Neural cell (in vitro differentiated cells): ENCODE data around the gene TMEM134. TPM values are rescaled to one million over a fixed set of nuclear protein-coding genes. Genes with fewer than 3 reads are reported as not detected.

Experiments
- H2AFZ ChIP-seq: fragments of 200-600, 300-800 bp; sonication (generic), shearing (Covaris generic); 2 replicates; pipeline ENCODE4 v1.6.0; 2014; ENCODE audit warnings: low read depth, mild to moderate bottlenecking, antibody characterized with exemption, low read length, moderate library complexity
- H3F3A ChIP-seq: fragments of 200-600 bp; shearing (Covaris generic); 2 replicates; pipeline ENCODE4 v1.6.1; 2016; ENCODE audit warnings: mild to moderate bottlenecking, moderate library complexity, mixed read lengths, antibody characterized with exemption, low read length; ENCODE audit not compliant: insufficient read depth, poor library complexity, severe bottlenecking
- H3K27ac ChIP-seq: fragments of 200-600, 300-800 bp; sonication (generic), shearing (Covaris generic); 2 replicates; pipeline ENCODE4 v1.5.1; 2014; ENCODE audit warnings: mild to moderate bottlenecking, low read length, moderate library complexity
- H3K27me3 ChIP-seq: fragments of 300-800, 200-600 bp; sonication (generic), shearing (Covaris generic); 2 replicates; pipeline ENCODE4 v1.6.0; 2014; ENCODE audit warnings: mild to moderate bottlenecking, low read depth, low read length, moderate library complexity; ENCODE audit not compliant: insufficient read depth
- H3K36me3 ChIP-seq: fragments of 300-800, 200-600 bp; sonication (generic), shearing (Covaris generic); 2 replicates; pipeline ENCODE4 v1.5.1; 2014; ENCODE audit warnings: mild to moderate bottlenecking, antibody characterized with exemption, low read length, moderate library complexity; ENCODE audit not compliant: insufficient read depth
- H3K4me2 ChIP-seq: fragments of 300-800, 200-600 bp; sonication (generic), shearing (Covaris generic); 2 replicates; pipeline ENCODE4 v1.6.0; 2014; ENCODE audit warnings: mild to moderate bottlenecking, low read length
- H3K4me3 ChIP-seq: fragments of 300-800, 200-600 bp; sonication (generic), shearing (Covaris generic); 2 replicates; pipeline ENCODE4 v1.5.1; 2014; ENCODE audit warnings: mild to moderate bottlenecking, low read length, moderate library complexity
- H3K79me2 ChIP-seq: fragments of 200-600 bp; shearing (Covaris generic); replicated peaks from 2 replicates; pipeline ENCODE4 v1.6.0; 2014; ENCODE audit warnings: mild to moderate bottlenecking, low read length, moderate library complexity; ENCODE audit not compliant: insufficient read depth
- H3K9ac ChIP-seq: fragments of 300-800, 200-600 bp; sonication (generic), shearing (Covaris generic); 2 replicates; pipeline ENCODE4 v1.6.1; 2016; ENCODE audit warnings: mild to moderate bottlenecking, low read length, mixed read lengths
- H3K9me2 ChIP-seq: fragments of 200-600 bp; shearing (Covaris generic); 2 replicates; pipeline ENCODE4 v1.6.1; 2016; ENCODE audit warnings: mild to moderate bottlenecking, low read length, mixed read lengths; ENCODE audit not compliant: insufficient read depth
- H3K9me3 ChIP-seq: fragments of 200-600, 300-800 bp; sonication (generic), shearing (Covaris generic); 2 replicates; pipeline ENCODE4 v1.6.1; 2016; ENCODE audit warnings: mild to moderate bottlenecking, mixed run types, low read length, moderate library complexity, mixed read lengths
- H4K20me1 ChIP-seq: fragments of 200-600 bp; shearing (Covaris generic); 2 replicates; pipeline ENCODE4 v1.6.1; 2016; ENCODE audit warnings: mild to moderate bottlenecking, mixed run types; ENCODE audit not compliant: insufficient read depth
- CTCF ChIP-seq: fragments of 450-650 bp; IDR thresholded peaks from 2 replicates; pipeline ENCODE4 v1.5.1; 2014; ENCODE audit warnings: antibody characterized with exemption, mild to moderate bottlenecking, moderate library complexity; ENCODE audit not compliant: poor library complexity, severe bottlenecking
- EP300 ChIP-seq: fragments of 450-650 bp; conservative IDR thresholded peaks from 2 replicates; pipeline ENCODE4 v1.6.1; 2014; ENCODE audit warnings: antibody characterized with exemption, mild to moderate bottlenecking, moderate library complexity; ENCODE audit not compliant: poor library complexity, severe bottlenecking
- EZH2 ChIP-seq: fragments of 200-600, 300-800 bp; shearing (Covaris generic), sonication (generic); IDR thresholded peaks from 2 replicates; pipeline ENCODE4 v1.6.1; 2014; ENCODE audit warnings: antibody characterized with exemption, low read length, borderline replicate concordance, mild to moderate bottlenecking; ENCODE audit not compliant: insufficient read depth, poor library complexity, severe bottlenecking
- MXI1 ChIP-seq: fragments of 450-650 bp; conservative IDR thresholded peaks from 2 replicates; pipeline ENCODE4 v1.6.1; 2014; ENCODE audit warnings: antibody characterized with exemption, mild to moderate bottlenecking; ENCODE audit not compliant: poor library complexity, severe bottlenecking
- POLR2AphosphoS5 ChIP-seq: IDR thresholded peaks from 2 replicates; pipeline ENCODE4 v1.6.1; 2012
- RAD21 ChIP-seq: fragments of 450-650 bp; conservative IDR thresholded peaks from 2 replicates; pipeline ENCODE4 v1.6.1; 2014; ENCODE audit warnings: antibody characterized with exemption, mild to moderate bottlenecking, moderate library complexity
- SMC3 ChIP-seq: fragments of 450-650 bp; conservative IDR thresholded peaks from 2 replicates; pipeline ENCODE4 v1.6.1; 2014; ENCODE audit warnings: antibody characterized with exemption, mild to moderate bottlenecking, moderate library complexity; ENCODE audit not compliant: poor library complexity
- TAF1 ChIP-seq: IDR thresholded peaks from 2 replicates; pipeline ENCODE4 v1.6.1; 2012; ENCODE audit warnings: low read depth
- polyA plus RNA-seq: library from polyadenylated mRNA; depleted of rRNA; stranded (reverse); fragments of >200 nt; gene quantifications from 2 replicates; pipeline ENCODE4 v1.2.3, GENCODE V29; 2014
- TF ChIP-seq, protein P1 (sequence below): IDR thresholded peaks from 2 replicates; pipeline ENCODE4 v1.6.1; 2012; ENCODE audit warnings: borderline replicate concordance

Gene TMEM134
- polyA plus RNA-seq, 1 donor from 2014 or later, result 50.3 TPM

- Histone ChIP-seq H3K79me2 (no peaks in the 10 kb centered on the region), H3K27ac (no peak overlapping the region), H4K20me1 (no peaks in the 10 kb centered on the region)
Observed at GRCh38 chr11:67417425-67417824, 51.6 kb downstream of the TMEM134 start.

GRCh38 chr11:67416416-67417335 lies 52.4 kb downstream of the TMEM134 start:
- TF ChIP-seq POLR2AphosphoS5 (no peak), EZH2 (no peak), EP300 (no peak), TAF1 (no peak)
- H3K9me3 ChIP-seq, result no peaks in the 10 kb centered on the region
- no peaks in the 10 kb centered on the region for H4K20me1 ChIP-seq
- H3F3A ChIP-seq, result no peaks in the 10 kb centered on the region
- H3K27me3 ChIP-seq, result peaks cover 23% of the 10 kb centered on the region
- no peak overlapping the region for H3K4me3 ChIP-seq
- H3K9me2 ChIP-seq, result no peaks in the 10 kb centered on the region
- no peaks in the 10 kb centered on the region for H3K79me2 ChIP-seq
- no peak overlapping the region for H3K27ac ChIP-seq
- H3K4me2 ChIP-seq, result no peak overlapping the region
- no peak overlapping the region for H2AFZ ChIP-seq
- H3K36me3 ChIP-seq, result no peaks in the 10 kb centered on the region
- H3K9ac ChIP-seq, result no peak overlapping the region

More at GRCh38 chr11:67417425-67417824, 51.6 kb downstream of the TMEM134 start:
- no peak for TF ChIP-seq TAF1
- no peak for TF ChIP-seq RAD21
- no peak for TF ChIP-seq POLR2AphosphoS5
- no peak for TF ChIP-seq EZH2
- no peak for TF ChIP-seq EP300
- no peak for TF ChIP-seq MXI1
- no peak for TF ChIP-seq CTCF
- no peak for TF ChIP-seq SMC3
- TF ChIP-seq, protein P1, sequence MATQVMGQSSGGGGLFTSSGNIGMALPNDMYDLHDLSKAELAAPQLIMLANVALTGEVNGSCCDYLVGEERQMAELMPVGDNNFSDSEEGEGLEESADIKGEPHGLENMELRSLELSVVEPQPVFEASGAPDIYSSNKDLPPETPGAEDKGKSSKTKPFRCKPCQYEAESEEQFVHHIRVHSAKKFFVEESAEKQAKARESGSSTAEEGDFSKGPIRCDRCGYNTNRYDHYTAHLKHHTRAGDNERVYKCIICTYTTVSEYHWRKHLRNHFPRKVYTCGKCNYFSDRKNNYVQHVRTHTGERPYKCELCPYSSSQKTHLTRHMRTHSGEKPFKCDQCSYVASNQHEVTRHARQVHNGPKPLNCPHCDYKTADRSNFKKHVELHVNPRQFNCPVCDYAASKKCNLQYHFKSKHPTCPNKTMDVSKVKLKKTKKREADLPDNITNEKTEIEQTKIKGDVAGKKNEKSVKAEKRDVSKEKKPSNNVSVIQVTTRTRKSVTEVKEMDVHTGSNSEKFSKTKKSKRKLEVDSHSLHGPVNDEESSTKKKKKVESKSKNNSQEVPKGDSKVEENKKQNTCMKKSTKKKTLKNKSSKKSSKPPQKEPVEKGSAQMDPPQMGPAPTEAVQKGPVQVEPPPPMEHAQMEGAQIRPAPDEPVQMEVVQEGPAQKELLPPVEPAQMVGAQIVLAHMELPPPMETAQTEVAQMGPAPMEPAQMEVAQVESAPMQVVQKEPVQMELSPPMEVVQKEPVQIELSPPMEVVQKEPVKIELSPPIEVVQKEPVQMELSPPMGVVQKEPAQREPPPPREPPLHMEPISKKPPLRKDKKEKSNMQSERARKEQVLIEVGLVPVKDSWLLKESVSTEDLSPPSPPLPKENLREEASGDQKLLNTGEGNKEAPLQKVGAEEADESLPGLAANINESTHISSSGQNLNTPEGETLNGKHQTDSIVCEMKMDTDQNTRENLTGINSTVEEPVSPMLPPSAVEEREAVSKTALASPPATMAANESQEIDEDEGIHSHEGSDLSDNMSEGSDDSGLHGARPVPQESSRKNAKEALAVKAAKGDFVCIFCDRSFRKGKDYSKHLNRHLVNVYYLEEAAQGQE, result no peak
- Histone ChIP-seq H3K9ac (no peak overlapping the region), H3F3A (no peaks in the 10 kb centered on the region), H3K9me2 (no peaks in the 10 kb centered on the region), H3K4me3 (no peak overlapping the region), H2AFZ (no peak overlapping the region), H3K27me3 (peaks cover 23% of the 10 kb centered on the region), H3K9me3 (no peaks in the 10 kb centered on the region), H3K36me3 (no peaks in the 10 kb centered on the region), H3K4me2 (no peak overlapping the region)
